H1 (cell line): ENCODE data around the gene ACYP1. TPM values are rescaled to one million over a fixed set of nuclear protein-coding genes. Genes with fewer than 3 reads are reported as not detected.

Experiments
- CTCF ChIP-seq, 3 experiments: IDR thresholded peaks; 1 replicate in 2 of 3; 2 replicates in 1 of 3; pipeline versions ENCODE4 v1.5.1 to v1.6.1; 2011; ENCODE audit warnings: low read length in 3 of 3, mild to moderate bottlenecking in 3 of 3, inconsistent platforms in 2 of 3, low read depth in 1 of 3, moderate library complexity in 1 of 3; ENCODE audit not compliant: insufficient read depth in 1 of 3; ENCODE audit errors: control extremely low read depth in 1 of 3
- GTF2F1 ChIP-seq: IDR thresholded peaks from 2 replicates; pipeline ENCODE4 v1.6.1; 2012; ENCODE audit warnings: low read depth, low read length, improper control_type of control experiment, borderline replicate concordance
- KDM1A ChIP-seq: fragments of 200-600, 300-600 bp; sonication (generic); IDR thresholded peaks from 2 replicates; pipeline ENCODE4 v1.7.1; 2016; ENCODE audit warnings: mild to moderate bottlenecking, low read length, borderline replicate concordance
- SP2 ChIP-seq: IDR thresholded peaks from 2 replicates; pipeline ENCODE4 v1.6.1; 2012; ENCODE audit warnings: mild to moderate bottlenecking, low read length, inconsistent platforms
- USF2 ChIP-seq: IDR thresholded peaks from 2 replicates; pipeline ENCODE4 v1.6.1; 2011; ENCODE audit warnings: low read length, improper control_type of control experiment
- polyA plus RNA-seq, 7 experiments: library from polyadenylated mRNA; depleted of rRNA in 3 of 7; stranded (reverse) in 5 of 7; unstranded in 2 of 7; fragments of >200 nt in 5 of 7; fragments of 200-250 nt in 2 of 7; gene quantifications; 1 replicate in 5 of 7; 2 replicates in 1 of 7; 4 replicates in 1 of 7; pipeline versions ENCODE4 v1.2.1 to v1.2.3, GENCODE V29; 2011 to 2013; ENCODE audit warnings: missing spikeins in 2 of 7, mixed read lengths in 2 of 7
- total RNA-seq: library from RNA; stranded (reverse); fragmentation: NEBNext Ultra II Directional; extraction: Animal tissue kit (Norgen Biotek cat#: 25700); gene quantifications from 2 replicates; pipeline ENCODE4 v1.2.1, GENCODE V29; 2021

ACYP1 gene
- total and polyA plus RNA-seq, 2 of the 8 experiments (the other 6 are each of a cell fraction or from before 2014, with no cell fraction given), result 22.3 to 24.8 TPM

- TF ChIP-seq USF2 (no peak), GTF2F1 (no peak), CTCF (IDR thresholded peaks at IDR 0.05; ENCODE audit: control extremely low read depth in 1 of 3, insufficient read depth in 1 of 3, low read depth in 1 of 3, low read length in 3 of 3) (no peak), KDM1A (no peak), SP2 (no peak)
Observed at GRCh38 chr14:75025082-75025481, 38.7 kb downstream of the ACYP1 start (continued).
